H1 (cell line): ENCODE measurements around the gene HS2ST1.

Experiments
- BCL11A ChIP-seq, 2 experiments: IDR thresholded peaks; one replicate each; pipeline ENCODE4 v1.6.1; 2011; ENCODE audit warnings: low read depth in 2 of 2, low read length in 2 of 2, mild to moderate bottlenecking in 2 of 2
- CHD1 ChIP-seq: IDR thresholded peaks from 2 replicates; pipeline ENCODE4 v1.6.1; 2012; ENCODE audit warnings: low read depth, low read length, improper control_type of control experiment
- CHD2 ChIP-seq: IDR thresholded peaks from 2 replicates; pipeline ENCODE4 v1.6.1; 2012; ENCODE audit warnings: low read length, improper control_type of control experiment
- CREB1 ChIP-seq: IDR thresholded peaks from 2 replicates; pipeline ENCODE4 v1.6.1; 2012; ENCODE audit warnings: inconsistent platforms
- CTCF ChIP-seq, 3 experiments: IDR thresholded peaks; 1 replicate in 2 of 3; 2 replicates in 1 of 3; pipeline versions ENCODE4 v1.5.1 to v1.6.1; 2011; ENCODE audit warnings: low read length in 3 of 3, mild to moderate bottlenecking in 3 of 3, inconsistent platforms in 2 of 3, low read depth in 1 of 3, moderate library complexity in 1 of 3; ENCODE audit not compliant: insufficient read depth in 1 of 3; ENCODE audit errors: control extremely low read depth in 1 of 3
- EGR1 ChIP-seq: IDR thresholded peaks from 2 replicates; pipeline ENCODE4 v1.6.1; 2011; ENCODE audit warnings: low read depth, low read length, borderline replicate concordance
- EZH2 ChIP-seq: fragments of 200-600 bp; sonication (generic); IDR thresholded peaks from 2 replicates; pipeline ENCODE4 v1.7.1; 2012; ENCODE audit warnings: low read depth, mild to moderate bottlenecking, moderate library complexity, low read length, inconsistent platforms; ENCODE audit not compliant: severe bottlenecking
- FOSL1 ChIP-seq: IDR thresholded peaks from 2 replicates; pipeline ENCODE4 v1.6.1; 2011; ENCODE audit warnings: mild to moderate bottlenecking, low read depth, low read length, moderate library complexity; ENCODE audit not compliant: insufficient read depth
- GABPA ChIP-seq: IDR thresholded peaks from 2 replicates; pipeline ENCODE4 v1.6.1; 2011; ENCODE audit warnings: mild to moderate bottlenecking, low read length, moderate library complexity, borderline replicate concordance; ENCODE audit not compliant: insufficient read depth
- POLR2AphosphoS5 ChIP-seq: IDR thresholded peaks from 2 replicates; pipeline ENCODE4 v1.6.1; 2011; ENCODE audit warnings: low read depth, low read length
- RNF2 ChIP-seq: fragments of 200-900, 300-1000 bp; sonication (generic); IDR thresholded peaks from 2 replicates; pipeline ENCODE4 v1.7.1; 2016; ENCODE audit warnings: borderline replicate concordance, low read depth, mild to moderate bottlenecking, antibody characterized with exemption, low read length; ENCODE audit not compliant: poor library complexity, severe bottlenecking; ENCODE audit errors: missing control alignments
- YY1 ChIP-seq: IDR thresholded peaks from 2 replicates; pipeline ENCODE4 v1.6.1; 2011; ENCODE audit warnings: low read depth, mild to moderate bottlenecking, low read length
- ZNF274 ChIP-seq: IDR thresholded peaks from 2 replicates; pipeline ENCODE4 v1.7.0; 2012; ENCODE audit warnings: low read length, borderline replicate concordance; ENCODE audit errors: extremely low read depth
- TF ChIP-seq, protein P1 (sequence below): IDR thresholded peaks from 2 replicates; pipeline ENCODE4 v1.6.1; 2012; ENCODE audit warnings: low read length, inconsistent platforms

DNA sequence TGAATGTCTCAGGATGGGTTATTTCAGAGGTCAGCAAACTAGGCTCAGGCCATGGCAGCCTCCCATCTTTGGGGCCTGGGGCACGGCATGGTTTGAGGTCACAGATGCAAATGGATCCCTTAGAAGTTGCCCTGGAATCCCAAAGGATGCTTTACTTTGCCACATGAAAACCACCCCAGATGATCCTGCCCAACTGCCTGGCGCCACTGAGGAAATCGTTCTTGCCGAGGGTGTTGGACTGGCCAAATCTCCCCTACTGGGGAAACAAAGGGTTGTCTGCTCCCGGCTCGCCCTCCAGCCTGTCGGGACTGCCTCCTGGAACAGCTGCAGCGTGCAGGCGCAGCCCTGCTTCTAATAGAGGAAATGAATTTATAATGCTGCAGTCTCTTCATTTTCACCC lies 241.2 kb downstream of the HS2ST1 start:
- TF ChIP-seq BCL11A (IDR thresholded peaks at IDR 0.05; ENCODE audit: low read depth in 2 of 2, low read length in 2 of 2) (no peak), GABPA (no peak), CREB1 (no peak), CTCF (IDR thresholded peaks at IDR 0.05; ENCODE audit: control extremely low read depth in 1 of 3, insufficient read depth in 1 of 3, low read depth in 1 of 3, low read length in 3 of 3) (no peak), CHD2 (no peak), RNF2 (no peak), EGR1 (no peak), POLR2AphosphoS5 (no peak), ZNF274 (no peak), EZH2 (no peak), CHD1 (no peak), YY1 (no peak), FOSL1 (no peak)
- TF ChIP-seq, protein P1, sequence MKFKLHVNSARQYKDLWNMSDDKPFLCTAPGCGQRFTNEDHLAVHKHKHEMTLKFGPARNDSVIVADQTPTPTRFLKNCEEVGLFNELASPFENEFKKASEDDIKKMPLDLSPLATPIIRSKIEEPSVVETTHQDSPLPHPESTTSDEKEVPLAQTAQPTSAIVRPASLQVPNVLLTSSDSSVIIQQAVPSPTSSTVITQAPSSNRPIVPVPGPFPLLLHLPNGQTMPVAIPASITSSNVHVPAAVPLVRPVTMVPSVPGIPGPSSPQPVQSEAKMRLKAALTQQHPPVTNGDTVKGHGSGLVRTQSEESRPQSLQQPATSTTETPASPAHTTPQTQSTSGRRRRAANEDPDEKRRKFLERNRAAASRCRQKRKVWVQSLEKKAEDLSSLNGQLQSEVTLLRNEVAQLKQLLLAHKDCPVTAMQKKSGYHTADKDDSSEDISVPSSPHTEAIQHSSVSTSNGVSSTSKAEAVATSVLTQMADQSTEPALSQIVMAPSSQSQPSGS: no peak
